Liver (tissue), 9 donors: ENCODE results near the gene VOPP1. TPM values are rescaled to one million over a fixed set of nuclear protein-coding genes. Genes with fewer than 3 reads are reported as not detected.

Experiments
- DNase-seq: peaks from one replicate; pipeline ENCODE4 v3.0.0-alpha.2; 2017; ENCODE audit warnings: low spot score
- H3K27ac ChIP-seq, 2 donors: one replicate each; pipeline ENCODE4 v1.7.0; 2013; ENCODE audit warnings: inconsistent platforms in 2 of 2, low read length in 2 of 2, control low read depth in 1 of 2, low read depth in 1 of 2, mild to moderate bottlenecking in 1 of 2
- H3K27me3 ChIP-seq, 4 donors: one replicate each; pipeline versions ENCODE4 v1.6.1 to v1.7.0; 2013; ENCODE audit warnings: low read length in 3 of 4, inconsistent platforms in 1 of 4, mild to moderate bottlenecking in 1 of 4, moderate library complexity in 1 of 4; ENCODE audit not compliant: control insufficient read depth in 4 of 4, insufficient read depth in 4 of 4
- H3K36me3 ChIP-seq, 4 donors: one replicate each; pipeline versions ENCODE4 v1.6.1 to v1.7.0; 2013; ENCODE audit warnings: low read length in 3 of 4, mild to moderate bottlenecking in 3 of 4, low read depth in 1 of 4, moderate library complexity in 1 of 4; ENCODE audit not compliant: control insufficient read depth in 4 of 4, insufficient read depth in 3 of 4
- H3K4me1 ChIP-seq, 4 donors: one replicate each; pipeline versions ENCODE4 v1.6.1 to v1.7.0; 2013; ENCODE audit warnings: low read length in 3 of 4, mild to moderate bottlenecking in 3 of 4, moderate library complexity in 1 of 4; ENCODE audit not compliant: control insufficient read depth in 4 of 4, insufficient read depth in 4 of 4
- H3K4me3 ChIP-seq, 3 donors: one replicate each; pipeline versions ENCODE4 v1.6.1 to v1.7.0; 2013; ENCODE audit warnings: low read length in 3 of 3, control low read depth in 1 of 3, low read depth in 1 of 3, mild to moderate bottlenecking in 1 of 3
- H3K9ac ChIP-seq, 2 donors: one replicate each; pipeline ENCODE4 v1.7.0; 2013; ENCODE audit warnings: low read length in 2 of 2, mild to moderate bottlenecking in 2 of 2, moderate library complexity in 2 of 2, control low read depth in 1 of 2, low read depth in 1 of 2
- H3K9me3 ChIP-seq, 4 donors: one replicate each; pipeline versions ENCODE4 v1.6.1 to v1.7.0; 2013; ENCODE audit warnings: low read length in 3 of 4; ENCODE audit not compliant: control insufficient read depth in 4 of 4
- ATF3 ChIP-seq: IDR thresholded peaks from 2 replicates; pipeline ENCODE4 v1.6.1; 2016; ENCODE audit warnings: antibody characterized with exemption
- CTCF ChIP-seq: fragments of 150-350 bp; IDR thresholded peaks from 2 replicates; pipeline ENCODE4 v1.5.1; 2017; ENCODE audit warnings: improper control_type of control experiment, low read depth, low read length; ENCODE audit not compliant: missing input control
- EGR1 ChIP-seq, 2 donors: IDR thresholded peaks; 2 replicates each; pipeline ENCODE4 v1.6.1; 2016 to 2018; ENCODE audit warnings: antibody characterized with exemption in 2 of 2, low read depth in 2 of 2
- FOXA1 ChIP-seq: IDR thresholded peaks from 2 replicates; pipeline ENCODE4 v1.6.1; 2016; ENCODE audit warnings: antibody characterized with exemption
- FOXA2 ChIP-seq: IDR thresholded peaks from 2 replicates; pipeline ENCODE4 v1.6.1; 2016; ENCODE audit warnings: antibody characterized with exemption
- GABPA ChIP-seq, 2 donors: IDR thresholded peaks in 1 of 2; conservative IDR thresholded peaks in 1 of 2; 2 replicates each; pipeline ENCODE4 v1.6.1; 2016; ENCODE audit warnings: antibody characterized with exemption in 2 of 2, mild to moderate bottlenecking in 1 of 2, moderate library complexity in 1 of 2
- HNF4A ChIP-seq, 2 donors: conservative IDR thresholded peaks; 2 replicates each; pipeline ENCODE4 v1.6.1; 2016; ENCODE audit warnings: antibody characterized with exemption in 2 of 2, mild to moderate bottlenecking in 2 of 2
- HNF4G ChIP-seq: IDR thresholded peaks from 2 replicates; pipeline ENCODE4 v1.6.1; 2016; ENCODE audit warnings: antibody characterized with exemption
- JUND ChIP-seq, 2 donors: IDR thresholded peaks; 2 replicates each; pipeline ENCODE4 v1.6.1; 2016; ENCODE audit warnings: antibody characterized with exemption in 2 of 2
- MAX ChIP-seq: IDR thresholded peaks from 2 replicates; pipeline ENCODE4 v1.6.1; 2016; ENCODE audit warnings: antibody characterized with exemption
- NR2F2 ChIP-seq: IDR thresholded peaks from 2 replicates; pipeline ENCODE4 v1.6.1; 2016; ENCODE audit warnings: antibody characterized with exemption
- RAD21 ChIP-seq, 2 donors: IDR thresholded peaks; 2 replicates each; pipeline ENCODE4 v1.6.1; 2016; ENCODE audit warnings: antibody characterized with exemption in 2 of 2, mild to moderate bottlenecking in 2 of 2
- REST ChIP-seq: IDR thresholded peaks from 2 replicates; pipeline ENCODE4 v1.6.1; 2016; ENCODE audit warnings: antibody characterized with exemption, mild to moderate bottlenecking
- RXRA ChIP-seq, 2 donors: IDR thresholded peaks; 2 replicates each; pipeline ENCODE4 v1.6.1; 2017 to 2018; ENCODE audit warnings: antibody characterized with exemption in 2 of 2, mild to moderate bottlenecking in 1 of 2
- SP1 ChIP-seq: IDR thresholded peaks from 2 replicates; pipeline ENCODE4 v1.6.1; 2018; ENCODE audit warnings: antibody characterized with exemption, mild to moderate bottlenecking
- TAF1 ChIP-seq: conservative IDR thresholded peaks from 2 replicates; pipeline ENCODE4 v1.6.1; 2016; ENCODE audit warnings: antibody characterized with exemption, mild to moderate bottlenecking
- YY1 ChIP-seq: IDR thresholded peaks from 2 replicates; pipeline ENCODE4 v1.6.1; 2016; ENCODE audit warnings: antibody characterized with exemption, mild to moderate bottlenecking
- ZBTB33 ChIP-seq: IDR thresholded peaks from 2 replicates; pipeline ENCODE4 v1.6.1; 2016; ENCODE audit warnings: antibody characterized with exemption
- WGBS: extraction: QIAGEN DNeasy Blood & Tissue Kit; methylation state at CpG from one replicate; pipeline ENCODE4 v1.1.7; 2013; 5-methylcytosine and 5-hydroxymethylcytosine counted together
- polyA plus RNA-seq, 2 donors: library from polyadenylated mRNA; stranded (reverse) in 1 of 2; unstranded in 1 of 2; fragments of 200-250 nt in 1 of 2; fragments of >200 nt in 1 of 2; fragmentation: Nextera tagmentation in 1 of 2; extraction: Ambion mirVana in 1 of 2; gene quantifications; one replicate each; pipeline versions ENCODE4 v1.2.1 to v1.2.3, GENCODE V29; 2013 to 2015
- total RNA-seq, 2 donors: library from RNA; depleted of rRNA; stranded (reverse); fragments of >200 nt; gene quantifications; one replicate each; pipeline ENCODE4 v1.2.3, GENCODE V29; 2014
- donor health status: healthy.
- donor health status: healthy.
- donor health status: healthy.
- donor health status: healthy.
- donor health status: healthy.

VOPP1 gene
- total and polyA plus RNA-seq, 4 donors = 11.5 to 23.8 (median 21.7) TPM

GRCh38 chr7:55475855-55476803, 96.2 kb downstream of the VOPP1 start (continued):
- TF ChIP-seq HNF4G (no peak), NR2F2 (no peak), JUND (IDR thresholded peaks at IDR 0.05) (no peak), YY1 (no peak), ZBTB33 (no peak), FOXA2 (no peak), SP1 (no peak), TAF1 (no peak)

GRCh38 chr7:55474944-55475854, 97.1 kb downstream of the VOPP1 start:
- WGBS = 94% methylated on average over 22 of the region's 22 CpGs
- no peak overlapping the region for H3K9ac ChIP-seq
- no peaks in the 10 kb centered on the region for H3K4me1 ChIP-seq
- no peak overlapping the region for H3K27ac ChIP-seq
- H3K27me3 ChIP-seq = no peaks in the 10 kb centered on the region
- H3K9me3 ChIP-seq = no peaks in the 10 kb centered on the region
- H3K36me3 ChIP-seq = peaks cover 0 to 10% (median 3%) of the 10 kb centered on the region in 4 donors
- no peak overlapping the region for H3K4me3 ChIP-seq
- DNase-seq = no peak
- no peak for TF ChIP-seq NR2F2
- no peak for TF ChIP-seq YY1
- no peak for TF ChIP-seq RXRA (IDR thresholded peaks at IDR 0.05)
- no peak for TF ChIP-seq TAF1
- no peak for TF ChIP-seq ZBTB33
- no peak for TF ChIP-seq FOXA1
- no peak for TF ChIP-seq JUND (IDR thresholded peaks at IDR 0.05)
- no peak for TF ChIP-seq EGR1 (IDR thresholded peaks at IDR 0.05; ENCODE audit: low read depth in 2 of 2)
- TF ChIP-seq ATF3 = no peak
- TF ChIP-seq RAD21 (IDR thresholded peaks at IDR 0.05) = no peak
- TF ChIP-seq SP1 = no peak
- TF ChIP-seq CTCF = no peak
- no peak for TF ChIP-seq MAX
- no peak for TF ChIP-seq HNF4G
- no peak for TF ChIP-seq HNF4A (conservative IDR thresholded peaks at IDR 0.05)
- TF ChIP-seq REST = no peak
- no peak for TF ChIP-seq FOXA2
- no peak for TF ChIP-seq GABPA (IDR thresholded peaks at IDR 0.05 in 1 of 2, conservative IDR thresholded peaks at IDR 0.05 in 1 of 2)
